ENCODE results near the gene METAP1. TPM values are rescaled to one million over a fixed set of nuclear protein-coding genes. Genes with fewer than 3 reads are reported as not detected.

Gene METAP1
- polyA plus RNA-seq, 2 of the 4 experiments (the other 2 are of a cell fraction), result 68.2 to 106 TPM

DNA sequence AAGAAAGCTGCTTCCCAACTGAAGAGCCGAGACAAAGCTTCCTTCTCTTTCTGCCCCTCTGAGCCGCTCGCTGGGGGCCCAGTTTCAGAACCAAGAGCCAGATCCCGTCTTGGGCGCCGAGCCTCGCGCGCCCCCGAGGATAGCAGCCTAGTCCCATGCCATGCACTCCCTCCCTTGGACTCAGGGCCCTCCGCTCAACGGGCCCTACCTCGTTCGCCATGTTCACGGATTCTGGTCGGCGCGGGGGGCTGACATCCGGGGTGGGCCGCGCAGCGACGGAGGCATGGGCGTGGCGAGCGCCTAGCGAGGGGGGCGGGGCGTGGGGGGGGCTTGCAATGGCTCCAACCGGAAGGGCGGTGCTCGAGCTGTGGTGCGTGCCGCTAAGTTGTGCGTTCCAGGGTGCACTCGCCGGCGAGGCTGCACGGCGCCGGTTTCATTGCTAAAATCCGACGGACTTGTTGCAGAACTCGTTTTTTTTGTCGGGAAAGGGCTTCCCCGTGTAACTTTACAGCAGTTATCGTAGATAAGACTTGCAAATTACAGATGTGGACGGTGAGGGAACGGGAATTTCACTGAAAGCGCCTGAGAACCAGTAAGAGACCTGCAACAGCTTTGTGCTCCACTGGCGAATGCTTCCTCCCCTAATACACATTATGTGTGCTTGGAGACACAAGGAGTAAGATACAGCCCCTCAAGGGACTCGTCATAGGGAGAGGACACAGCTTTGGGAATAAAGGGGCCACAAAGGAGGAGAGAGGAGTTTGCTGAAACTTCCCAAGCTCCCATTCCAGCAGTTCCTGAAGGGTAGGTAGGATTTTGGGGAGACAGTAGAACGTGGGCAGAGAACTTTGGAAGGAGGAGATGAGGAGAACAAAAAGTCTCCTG lies 93.2 kb downstream of the METAP1 start, which contains the start of gene ADH5 (continued):
- TF ChIP-seq, protein P1, sequence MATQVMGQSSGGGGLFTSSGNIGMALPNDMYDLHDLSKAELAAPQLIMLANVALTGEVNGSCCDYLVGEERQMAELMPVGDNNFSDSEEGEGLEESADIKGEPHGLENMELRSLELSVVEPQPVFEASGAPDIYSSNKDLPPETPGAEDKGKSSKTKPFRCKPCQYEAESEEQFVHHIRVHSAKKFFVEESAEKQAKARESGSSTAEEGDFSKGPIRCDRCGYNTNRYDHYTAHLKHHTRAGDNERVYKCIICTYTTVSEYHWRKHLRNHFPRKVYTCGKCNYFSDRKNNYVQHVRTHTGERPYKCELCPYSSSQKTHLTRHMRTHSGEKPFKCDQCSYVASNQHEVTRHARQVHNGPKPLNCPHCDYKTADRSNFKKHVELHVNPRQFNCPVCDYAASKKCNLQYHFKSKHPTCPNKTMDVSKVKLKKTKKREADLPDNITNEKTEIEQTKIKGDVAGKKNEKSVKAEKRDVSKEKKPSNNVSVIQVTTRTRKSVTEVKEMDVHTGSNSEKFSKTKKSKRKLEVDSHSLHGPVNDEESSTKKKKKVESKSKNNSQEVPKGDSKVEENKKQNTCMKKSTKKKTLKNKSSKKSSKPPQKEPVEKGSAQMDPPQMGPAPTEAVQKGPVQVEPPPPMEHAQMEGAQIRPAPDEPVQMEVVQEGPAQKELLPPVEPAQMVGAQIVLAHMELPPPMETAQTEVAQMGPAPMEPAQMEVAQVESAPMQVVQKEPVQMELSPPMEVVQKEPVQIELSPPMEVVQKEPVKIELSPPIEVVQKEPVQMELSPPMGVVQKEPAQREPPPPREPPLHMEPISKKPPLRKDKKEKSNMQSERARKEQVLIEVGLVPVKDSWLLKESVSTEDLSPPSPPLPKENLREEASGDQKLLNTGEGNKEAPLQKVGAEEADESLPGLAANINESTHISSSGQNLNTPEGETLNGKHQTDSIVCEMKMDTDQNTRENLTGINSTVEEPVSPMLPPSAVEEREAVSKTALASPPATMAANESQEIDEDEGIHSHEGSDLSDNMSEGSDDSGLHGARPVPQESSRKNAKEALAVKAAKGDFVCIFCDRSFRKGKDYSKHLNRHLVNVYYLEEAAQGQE (IDR thresholded peaks at IDR 0.05), result no peak
- no peak for TF ChIP-seq FOSB (CRISPR knock-in tag; IDR thresholded peaks at IDR 0.05)
- TF ChIP-seq MAFK (IDR thresholded peaks at IDR 0.05; ENCODE audit: partially characterized antibody), result no peak
- no peak for TF ChIP-seq RAD21 (conservative IDR thresholded peaks at IDR 0.05 in 1 of 2, IDR thresholded peaks at IDR 0.05 in 1 of 2)
- TF ChIP-seq RFX5 (IDR thresholded peaks at IDR 0.05), result no peak
- TF ChIP-seq HEYL (CRISPR knock-in tag; IDR thresholded peaks at IDR 0.05), result no peak
- TF ChIP-seq, protein P2, sequence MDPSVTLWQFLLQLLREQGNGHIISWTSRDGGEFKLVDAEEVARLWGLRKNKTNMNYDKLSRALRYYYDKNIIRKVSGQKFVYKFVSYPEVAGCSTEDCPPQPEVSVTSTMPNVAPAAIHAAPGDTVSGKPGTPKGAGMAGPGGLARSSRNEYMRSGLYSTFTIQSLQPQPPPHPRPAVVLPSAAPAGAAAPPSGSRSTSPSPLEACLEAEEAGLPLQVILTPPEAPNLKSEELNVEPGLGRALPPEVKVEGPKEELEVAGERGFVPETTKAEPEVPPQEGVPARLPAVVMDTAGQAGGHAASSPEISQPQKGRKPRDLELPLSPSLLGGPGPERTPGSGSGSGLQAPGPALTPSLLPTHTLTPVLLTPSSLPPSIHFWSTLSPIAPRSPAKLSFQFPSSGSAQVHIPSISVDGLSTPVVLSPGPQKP (IDR thresholded peaks at IDR 0.05; ENCODE audit: low read depth, low read length), result no peak
- TF ChIP-seq, protein P3, sequence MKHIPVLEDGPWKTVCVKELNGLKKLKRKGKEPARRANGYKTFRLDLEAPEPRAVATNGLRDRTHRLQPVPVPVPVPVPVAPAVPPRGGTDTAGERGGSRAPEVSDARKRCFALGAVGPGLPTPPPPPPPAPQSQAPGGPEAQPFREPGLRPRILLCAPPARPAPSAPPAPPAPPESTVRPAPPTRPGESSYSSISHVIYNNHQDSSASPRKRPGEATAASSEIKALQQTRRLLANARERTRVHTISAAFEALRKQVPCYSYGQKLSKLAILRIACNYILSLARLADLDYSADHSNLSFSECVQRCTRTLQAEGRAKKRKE (CRISPR knock-in tag; IDR thresholded peaks at IDR 0.05; ENCODE audit: low read depth), result no peak
- TF ChIP-seq NR3C1 (IDR thresholded peaks at IDR 0.05), result no peak
- TF ChIP-seq SREBF2 (IDR thresholded peaks at IDR 0.05), result no peak
- TF ChIP-seq, protein P4, sequence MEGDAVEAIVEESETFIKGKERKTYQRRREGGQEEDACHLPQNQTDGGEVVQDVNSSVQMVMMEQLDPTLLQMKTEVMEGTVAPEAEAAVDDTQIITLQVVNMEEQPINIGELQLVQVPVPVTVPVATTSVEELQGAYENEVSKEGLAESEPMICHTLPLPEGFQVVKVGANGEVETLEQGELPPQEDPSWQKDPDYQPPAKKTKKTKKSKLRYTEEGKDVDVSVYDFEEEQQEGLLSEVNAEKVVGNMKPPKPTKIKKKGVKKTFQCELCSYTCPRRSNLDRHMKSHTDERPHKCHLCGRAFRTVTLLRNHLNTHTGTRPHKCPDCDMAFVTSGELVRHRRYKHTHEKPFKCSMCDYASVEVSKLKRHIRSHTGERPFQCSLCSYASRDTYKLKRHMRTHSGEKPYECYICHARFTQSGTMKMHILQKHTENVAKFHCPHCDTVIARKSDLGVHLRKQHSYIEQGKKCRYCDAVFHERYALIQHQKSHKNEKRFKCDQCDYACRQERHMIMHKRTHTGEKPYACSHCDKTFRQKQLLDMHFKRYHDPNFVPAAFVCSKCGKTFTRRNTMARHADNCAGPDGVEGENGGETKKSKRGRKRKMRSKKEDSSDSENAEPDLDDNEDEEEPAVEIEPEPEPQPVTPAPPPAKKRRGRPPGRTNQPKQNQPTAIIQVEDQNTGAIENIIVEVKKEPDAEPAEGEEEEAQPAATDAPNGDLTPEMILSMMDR (IDR thresholded peaks at IDR 0.05), result no peak
- 0 out of 2 replicates have a peak, but pooled peaks have one; percentile 19 for TF ChIP-seq KDM5A (IDR thresholded peaks at IDR 0.05)
- TF ChIP-seq MAZ (IDR thresholded peaks at IDR 0.05; ENCODE audit: borderline replicate concordance, low read depth, low read length), result no peak
- no peak for TF ChIP-seq POLR2AphosphoS2 (conservative IDR thresholded peaks at IDR 0.05; ENCODE audit: low read length)
- no peak for TF ChIP-seq ESRRA (IDR thresholded peaks at IDR 0.05; ENCODE audit: borderline replicate concordance, low read length)
- no peak for TF ChIP-seq FOXS1 (CRISPR knock-in tag; IDR thresholded peaks at IDR 0.05)
- TF ChIP-seq CHD2 (IDR thresholded peaks at IDR 0.05; ENCODE audit: low read length, partially characterized antibody), result no peak
- TF ChIP-seq, protein P5, sequence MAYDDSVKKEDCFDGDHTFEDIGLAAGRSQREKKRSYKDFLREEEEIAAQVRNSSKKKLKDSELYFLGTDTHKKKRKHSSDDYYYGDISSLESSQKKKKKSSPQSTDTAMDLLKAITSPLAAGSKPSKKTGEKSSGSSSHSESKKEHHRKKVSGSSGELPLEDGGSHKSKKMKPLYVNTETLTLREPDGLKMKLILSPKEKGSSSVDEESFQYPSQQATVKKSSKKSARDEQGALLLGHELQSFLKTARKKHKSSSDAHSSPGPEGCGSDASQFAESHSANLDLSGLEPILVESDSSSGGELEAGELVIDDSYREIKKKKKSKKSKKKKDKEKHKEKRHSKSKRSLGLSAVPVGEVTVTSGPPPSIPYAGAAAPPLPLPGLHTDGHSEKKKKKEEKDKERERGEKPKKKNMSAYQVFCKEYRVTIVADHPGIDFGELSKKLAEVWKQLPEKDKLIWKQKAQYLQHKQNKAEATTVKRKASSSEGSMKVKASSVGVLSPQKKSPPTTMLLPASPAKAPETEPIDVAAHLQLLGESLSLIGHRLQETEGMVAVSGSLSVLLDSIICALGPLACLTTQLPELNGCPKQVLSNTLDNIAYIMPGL (CRISPR knock-in tag; IDR thresholded peaks at IDR 0.05; ENCODE audit: borderline replicate concordance), result no peak
- TF ChIP-seq RCOR1 (IDR thresholded peaks at IDR 0.05; ENCODE audit: low read depth, low read length), result no peak
- TF ChIP-seq, protein P6, sequence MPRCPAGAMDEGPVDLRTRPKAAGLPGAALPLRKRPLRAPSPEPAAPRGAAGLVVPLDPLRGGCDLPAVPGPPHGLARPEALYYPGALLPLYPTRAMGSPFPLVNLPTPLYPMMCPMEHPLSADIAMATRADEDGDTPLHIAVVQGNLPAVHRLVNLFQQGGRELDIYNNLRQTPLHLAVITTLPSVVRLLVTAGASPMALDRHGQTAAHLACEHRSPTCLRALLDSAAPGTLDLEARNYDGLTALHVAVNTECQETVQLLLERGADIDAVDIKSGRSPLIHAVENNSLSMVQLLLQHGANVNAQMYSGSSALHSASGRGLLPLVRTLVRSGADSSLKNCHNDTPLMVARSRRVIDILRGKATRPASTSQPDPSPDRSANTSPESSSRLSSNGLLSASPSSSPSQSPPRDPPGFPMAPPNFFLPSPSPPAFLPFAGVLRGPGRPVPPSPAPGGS (IDR thresholded peaks at IDR 0.05), result peak; percentile 65
- TF ChIP-seq, protein P7, sequence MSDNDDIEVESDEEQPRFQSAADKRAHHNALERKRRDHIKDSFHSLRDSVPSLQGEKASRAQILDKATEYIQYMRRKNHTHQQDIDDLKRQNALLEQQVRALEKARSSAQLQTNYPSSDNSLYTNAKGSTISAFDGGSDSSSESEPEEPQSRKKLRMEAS (IDR thresholded peaks at IDR 0.05), result peak; percentile 79
- no peak for TF ChIP-seq RARB (CRISPR knock-in tag; IDR thresholded peaks at IDR 0.05)
- TF ChIP-seq POLR2A (IDR thresholded peaks at IDR 0.05; ENCODE audit: low read length), result peak; percentile 91
- no peak for TF ChIP-seq NPAS2 (CRISPR knock-in tag; IDR thresholded peaks at IDR 0.05; ENCODE audit: borderline replicate concordance)

Data from A549 (cell line).